Mesenchymal stem cell (in vitro differentiated cells and primary cell): ENCODE measurements around the gene HSPB3.

ENCODE experiments used
- DNase-seq: peaks from one replicate; pipeline ENCODE4 v3.0.0-alpha.2; 2013
- H2AFZ ChIP-seq: one replicate; pipeline ENCODE4 v1.6.1; 2013; ENCODE audit warnings: low read depth, mild to moderate bottlenecking, control low read depth, inconsistent platforms, low read length, moderate library complexity
- H2AK5ac ChIP-seq: 2 replicates; pipeline ENCODE4 v1.6.1; 2013; ENCODE audit warnings: low read length, moderate library complexity, mild to moderate bottlenecking, inconsistent platforms; ENCODE audit not compliant: severe bottlenecking
- H2BK120ac ChIP-seq: one replicate; pipeline ENCODE4 v1.6.1; 2013; ENCODE audit warnings: low read depth, mild to moderate bottlenecking, inconsistent platforms, low read length, moderate library complexity
- H2BK12ac ChIP-seq, 2 experiments: one replicate each; pipeline ENCODE4 v1.6.1; 2013; ENCODE audit warnings: inconsistent platforms in 2 of 2, low read length in 2 of 2, mild to moderate bottlenecking in 2 of 2, moderate library complexity in 2 of 2, control low read depth in 1 of 2
- H2BK15ac ChIP-seq: one replicate; pipeline ENCODE4 v1.6.1; 2013; ENCODE audit warnings: mild to moderate bottlenecking, low read depth, inconsistent platforms; ENCODE audit not compliant: poor library complexity, severe bottlenecking
- H2BK5ac ChIP-seq: 2 replicates; pipeline ENCODE4 v1.6.1; 2013; ENCODE audit warnings: low read depth, mild to moderate bottlenecking, low read length, control low read depth, inconsistent platforms; ENCODE audit not compliant: poor library complexity, severe bottlenecking
- H3K14ac ChIP-seq, 2 experiments: one replicate each; pipeline ENCODE4 v1.6.1; 2013; ENCODE audit warnings: inconsistent platforms in 2 of 2, low read length in 2 of 2, control low read depth in 1 of 2, mild to moderate bottlenecking in 1 of 2, moderate library complexity in 1 of 2
- H3K18ac ChIP-seq, 2 experiments: one replicate each; pipeline ENCODE4 v1.6.1; 2013; ENCODE audit warnings: inconsistent platforms in 2 of 2, low read length in 2 of 2, control low read depth in 1 of 2, low read depth in 1 of 2, mild to moderate bottlenecking in 1 of 2
- H3K23ac ChIP-seq, 2 experiments: one replicate each; pipeline ENCODE4 v1.6.1; 2013; ENCODE audit warnings: inconsistent platforms in 2 of 2, low read length in 2 of 2, mild to moderate bottlenecking in 2 of 2, moderate library complexity in 2 of 2, control low read depth in 1 of 2
- H3K27ac ChIP-seq: 2 replicates; pipeline ENCODE4 v1.5.1; 2013; ENCODE audit warnings: mild to moderate bottlenecking, moderate library complexity, low read length, control low read depth, inconsistent platforms; ENCODE audit not compliant: poor library complexity, severe bottlenecking
- H3K27me3 ChIP-seq, 2 experiments: 2 replicates each; pipeline versions ENCODE4 v1.6.1 to v1.7.0; 2013; ENCODE audit warnings: low read length in 2 of 2, mild to moderate bottlenecking in 2 of 2, moderate library complexity in 2 of 2, control low read depth in 1 of 2, inconsistent platforms in 1 of 2; ENCODE audit not compliant: control insufficient read depth in 1 of 2, insufficient read depth in 1 of 2
- H3K36me3 ChIP-seq, 2 experiments: 2 replicates each; pipeline versions ENCODE4 v1.6.1 to v1.7.0; 2013; ENCODE audit warnings: low read length in 2 of 2, control low read depth in 1 of 2, inconsistent platforms in 1 of 2, low read depth in 1 of 2, mild to moderate bottlenecking in 1 of 2; ENCODE audit not compliant: insufficient read depth in 2 of 2, control insufficient read depth in 1 of 2
- H3K4ac ChIP-seq, 2 experiments: one replicate each; pipeline ENCODE4 v1.6.1; 2013; ENCODE audit warnings: inconsistent platforms in 2 of 2, low read length in 2 of 2, mild to moderate bottlenecking in 2 of 2, moderate library complexity in 2 of 2, control low read depth in 1 of 2, low read depth in 1 of 2
- H3K4me1 ChIP-seq: 2 replicates; pipeline ENCODE4 v1.6.1; 2013; ENCODE audit warnings: low read depth, low read length, control low read depth; ENCODE audit not compliant: control insufficient read depth, insufficient read depth
- H3K4me2 ChIP-seq: 2 replicates; pipeline ENCODE4 v1.6.1; 2013; ENCODE audit warnings: low read length, mild to moderate bottlenecking, inconsistent platforms; ENCODE audit not compliant: poor library complexity, severe bottlenecking
- H3K4me3 ChIP-seq, 2 experiments: 2 replicates each; pipeline versions ENCODE4 v1.5.1 to v1.7.0; 2013; ENCODE audit warnings: low read length in 2 of 2, mild to moderate bottlenecking in 2 of 2, control low read depth in 1 of 2, low read depth in 1 of 2; ENCODE audit not compliant: insufficient read depth in 1 of 2
- H3K79me1 ChIP-seq: replicated peaks from 2 replicates; pipeline ENCODE4 v1.6.1; 2013; ENCODE audit warnings: mild to moderate bottlenecking, control low read depth, low read length, inconsistent platforms; ENCODE audit not compliant: poor library complexity, severe bottlenecking
- H3K9ac ChIP-seq: 2 replicates; pipeline ENCODE4 v1.7.0; 2013; ENCODE audit warnings: mild to moderate bottlenecking, low read length, moderate library complexity
- H3K9me3 ChIP-seq: 2 replicates; pipeline ENCODE4 v1.7.0; 2013; ENCODE audit warnings: mild to moderate bottlenecking, low read length; ENCODE audit not compliant: control insufficient read depth
- H4K8ac ChIP-seq: one replicate; pipeline ENCODE4 v1.6.1; 2013; ENCODE audit warnings: inconsistent platforms, mild to moderate bottlenecking, low read length, moderate library complexity
- H4K91ac ChIP-seq: one replicate; pipeline ENCODE4 v1.6.1; 2013; ENCODE audit warnings: mild to moderate bottlenecking, low read length, inconsistent platforms
- WGBS: methylation state at CpG from one replicate; pipeline ENCODE4 v1.1.7; 2013; ENCODE audit warnings: mixed read lengths; 5-methylcytosine and 5-hydroxymethylcytosine counted together

HSPB3 gene

DNA sequence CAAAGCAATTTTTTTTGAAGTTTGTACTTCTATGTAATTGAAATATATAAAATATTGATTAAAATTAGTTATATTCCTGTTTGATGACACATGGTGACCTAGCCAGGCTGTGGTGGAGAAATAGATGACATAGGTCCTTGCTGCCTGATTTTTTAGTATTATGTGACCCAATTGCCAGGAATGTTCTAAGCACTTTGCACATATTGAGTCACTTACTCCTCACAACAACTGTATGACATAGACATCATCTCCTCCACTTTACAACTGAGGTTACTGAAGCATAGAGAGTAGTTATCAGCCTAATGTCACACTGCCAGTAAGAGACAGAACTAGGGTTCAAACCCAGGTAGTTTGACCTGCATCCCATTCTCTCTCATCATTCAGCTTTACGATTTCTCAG, 35.8 kb downstream of the HSPB3 start:
- Histone ChIP-seq H3K4me3 (no peak overlapping the region), H3K4me2 (no peak overlapping the region), H2BK120ac (no peak overlapping the region), H3K9ac (no peak overlapping the region), H3K14ac (no peak overlapping the region), H3K36me3 (no peaks in the 10 kb centered on the region), H2BK15ac (no peak overlapping the region), H3K18ac (no peak overlapping the region), H2BK5ac (no peak overlapping the region), H4K91ac (no peak overlapping the region), H2AK5ac (no peak overlapping the region), H3K4ac (no peak overlapping the region), H2AFZ (no peak overlapping the region), H4K8ac (no peak overlapping the region), H3K9me3 (no peaks in the 10 kb centered on the region), H3K23ac (no peak overlapping the region), H3K4me1 (no peaks in the 10 kb centered on the region), H3K27ac (no peak overlapping the region), H3K79me1 (no peaks in the 10 kb centered on the region), H2BK12ac (no peak overlapping the region), H3K27me3 (peaks cover 0 to 19% of the 10 kb centered on the region in 2 experiments)
- 100% methylated on average over 1 of the region's 1 CpG for WGBS
- no peak for DNase-seq

DNA sequence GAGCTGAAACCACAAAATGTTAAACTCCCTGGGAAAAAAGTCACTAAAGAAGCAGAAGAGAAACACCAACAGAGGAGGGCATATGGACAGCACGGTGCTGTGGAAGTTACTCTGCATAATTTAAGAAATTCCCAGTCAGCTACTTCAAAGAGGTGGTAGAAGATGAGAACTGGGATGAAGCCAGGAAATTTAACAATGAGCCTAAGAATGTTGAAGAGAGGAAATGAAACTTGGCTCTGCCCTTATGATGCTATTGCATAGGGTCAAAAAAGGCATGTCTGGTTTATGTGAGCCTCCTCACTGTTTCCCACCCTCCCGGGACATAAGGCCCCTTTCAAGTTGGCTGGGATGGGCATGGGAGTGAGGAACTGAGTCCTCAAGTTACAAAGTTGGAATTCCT, 36.7 kb downstream of the HSPB3 start:
- WGBS: 63% methylated on average over 1 of the region's 2 CpGs
- no peak overlapping the region for H2BK120ac ChIP-seq

DNA sequence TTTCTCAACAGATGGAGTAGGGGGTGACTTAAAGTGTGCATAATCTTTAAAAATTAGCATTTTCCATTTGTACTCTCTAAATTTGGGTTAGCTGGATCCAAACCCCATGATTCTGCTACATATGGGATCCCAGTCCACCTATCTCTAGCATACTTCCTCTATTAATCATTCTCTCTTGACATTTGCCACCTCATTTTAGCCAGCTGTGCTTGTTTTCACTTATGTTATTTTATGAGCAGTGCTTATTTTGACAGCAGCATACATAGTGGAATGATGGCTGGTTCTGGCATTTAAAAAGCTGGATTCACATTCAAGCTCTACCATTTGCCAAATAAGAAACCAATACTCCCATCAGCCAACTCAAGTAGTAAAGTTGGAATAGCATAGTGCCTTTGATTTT, 39.5 kb downstream of the HSPB3 start:
- no peak overlapping the region for H3K23ac ChIP-seq
- no peak overlapping the region for H2BK120ac ChIP-seq
- no peak for DNase-seq
- no peak overlapping the region for H3K27ac ChIP-seq
- H3K4me1 ChIP-seq: no peaks in the 10 kb centered on the region
- H3K36me3 ChIP-seq: no peaks in the 10 kb centered on the region
- H2BK15ac ChIP-seq: no peak overlapping the region
- H3K79me1 ChIP-seq: no peaks in the 10 kb centered on the region
- H3K14ac ChIP-seq: no peak overlapping the region
- no peak overlapping the region for H2AK5ac ChIP-seq
- H3K4me2 ChIP-seq: no peak overlapping the region
- no peak overlapping the region for H2BK5ac ChIP-seq
- no peak overlapping the region for H3K4ac ChIP-seq
- no peak overlapping the region for H4K91ac ChIP-seq
- no peak overlapping the region for H2AFZ ChIP-seq
- H3K18ac ChIP-seq: no peak overlapping the region
- no peaks in the 10 kb centered on the region for H3K9me3 ChIP-seq
- H3K9ac ChIP-seq: no peak overlapping the region
- H2BK12ac ChIP-seq: no peak overlapping the region
- H3K4me3 ChIP-seq: no peak overlapping the region
- peaks cover 0 to 19% of the 10 kb centered on the region in 2 experiments for H3K27me3 ChIP-seq
- no peak overlapping the region for H4K8ac ChIP-seq

More for the DNA sequence above, 36.7 kb downstream of the HSPB3 start:
- H3K27me3 ChIP-seq: peaks cover 0 to 19% of the 10 kb centered on the region in 2 experiments
- H2BK12ac ChIP-seq: no peak overlapping the region
- no peak overlapping the region for H3K27ac ChIP-seq
- no peak overlapping the region for H2AFZ ChIP-seq
- H3K14ac ChIP-seq: no peak overlapping the region
- H3K9me3 ChIP-seq: no peaks in the 10 kb centered on the region
- H3K4ac ChIP-seq: no peak overlapping the region
- H3K18ac ChIP-seq: no peak overlapping the region
- H3K79me1 ChIP-seq: no peaks in the 10 kb centered on the region
- H3K4me3 ChIP-seq: no peak overlapping the region
- no peaks in the 10 kb centered on the region for H3K4me1 ChIP-seq
- H4K91ac ChIP-seq: no peak overlapping the region
- no peaks in the 10 kb centered on the region for H3K36me3 ChIP-seq
- H2AK5ac ChIP-seq: no peak overlapping the region
- no peak overlapping the region for H4K8ac ChIP-seq
- no peak overlapping the region for H3K23ac ChIP-seq
- H3K4me2 ChIP-seq: no peak overlapping the region
- DNase-seq: no peak
- H2BK5ac ChIP-seq: no peak overlapping the region
- H3K9ac ChIP-seq: no peak overlapping the region
- no peak overlapping the region for H2BK15ac ChIP-seq
